Activated naive CD8-positive, alpha-beta T cell treated with anti-CD3 and anti-CD28 coated beads, Interleukin-2, amount 50 U/mL, for 16 hours (primary cell): ENCODE measurements around the gene SLX9.
"Not testable (repeated sequence)": the region's sequence is repeated elsewhere in the genome, so short reads cannot be mapped to it uniquely, and the experiment has no call there.

Source experiments
- DNase-seq: peaks from one replicate; pipeline ENCODE4 v3.0.0-alpha.2; 2020; ENCODE audit warnings: low read depth, low spot score

SLX9 gene

DNA sequence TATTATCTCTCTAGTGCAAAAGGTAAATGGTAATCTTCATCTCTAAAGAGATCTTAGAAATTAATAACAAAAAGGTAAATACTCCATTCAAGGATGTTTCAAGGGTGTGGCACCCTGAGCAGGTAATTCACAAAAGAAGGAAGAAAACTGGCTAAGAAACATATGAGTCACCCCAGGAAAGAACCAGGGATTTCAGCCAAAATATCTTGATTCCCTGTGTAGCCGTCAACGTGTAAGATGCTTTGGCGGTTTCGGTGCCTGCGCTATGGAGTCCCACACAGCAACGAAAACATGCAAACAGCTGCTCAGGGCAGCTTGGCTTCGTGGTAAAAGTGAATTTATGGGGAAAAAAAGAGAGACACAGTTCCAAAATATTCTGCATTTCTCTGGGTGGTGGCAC lies 22.9 kb upstream of the SLX9 start:
- DNase-seq, result no peak

DNA sequence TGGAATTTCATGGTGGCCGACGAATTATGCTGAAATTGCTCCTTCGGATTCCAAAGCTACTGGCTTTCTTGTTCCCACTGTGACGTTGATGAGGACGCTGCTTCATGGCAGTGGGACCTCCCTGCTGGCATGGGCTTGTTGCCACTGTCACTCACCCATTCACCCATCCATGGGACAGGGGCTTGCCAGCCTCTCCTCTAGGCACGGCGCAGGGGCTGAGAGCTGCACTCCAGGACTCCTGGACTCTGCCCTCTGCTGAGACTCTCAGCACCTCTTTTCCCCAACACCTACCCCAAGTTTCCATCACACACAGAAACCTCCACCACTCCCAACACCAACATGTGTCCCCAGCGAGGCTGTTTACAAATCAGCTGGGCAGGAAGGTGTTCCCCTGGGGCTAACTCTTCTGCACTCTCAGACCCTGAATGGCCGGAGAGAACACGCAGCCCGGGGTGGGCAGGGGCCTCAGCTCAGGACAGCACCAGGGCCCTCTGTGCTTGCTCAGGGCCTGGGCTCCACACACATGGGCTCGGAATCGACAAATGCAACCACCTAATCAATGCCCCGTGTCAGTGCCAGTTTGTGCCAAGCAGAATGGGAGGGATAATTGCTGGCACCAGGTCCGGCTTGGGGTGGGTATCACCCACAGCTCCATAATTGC lies 22.3 kb upstream of the SLX9 start:
- no peak for DNase-seq

DNA sequence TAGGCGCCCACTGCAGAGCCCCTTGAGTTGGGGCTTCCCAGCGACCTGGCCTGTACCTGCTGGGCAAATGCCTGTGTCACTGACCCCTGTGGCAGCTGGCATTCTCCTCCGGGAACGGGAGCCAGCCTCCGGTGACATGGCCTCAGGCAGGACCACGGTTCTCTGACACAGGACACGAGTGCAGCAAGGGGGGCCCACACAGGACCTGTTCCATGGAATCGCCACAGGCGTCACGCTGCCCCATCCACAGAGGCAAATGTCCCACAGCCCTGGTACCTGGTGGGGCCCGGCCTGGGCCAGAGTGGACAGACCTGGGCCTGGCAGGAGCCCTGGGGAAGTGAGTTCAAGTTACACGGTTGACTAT lies 21.7 kb upstream of the SLX9 start:
- DNase-seq, result no peak

- DNase-seq, result no peak
These were observed 21.2 kb upstream of the SLX9 start for GRCh38 chr21:44918581-44919033.

DNA sequence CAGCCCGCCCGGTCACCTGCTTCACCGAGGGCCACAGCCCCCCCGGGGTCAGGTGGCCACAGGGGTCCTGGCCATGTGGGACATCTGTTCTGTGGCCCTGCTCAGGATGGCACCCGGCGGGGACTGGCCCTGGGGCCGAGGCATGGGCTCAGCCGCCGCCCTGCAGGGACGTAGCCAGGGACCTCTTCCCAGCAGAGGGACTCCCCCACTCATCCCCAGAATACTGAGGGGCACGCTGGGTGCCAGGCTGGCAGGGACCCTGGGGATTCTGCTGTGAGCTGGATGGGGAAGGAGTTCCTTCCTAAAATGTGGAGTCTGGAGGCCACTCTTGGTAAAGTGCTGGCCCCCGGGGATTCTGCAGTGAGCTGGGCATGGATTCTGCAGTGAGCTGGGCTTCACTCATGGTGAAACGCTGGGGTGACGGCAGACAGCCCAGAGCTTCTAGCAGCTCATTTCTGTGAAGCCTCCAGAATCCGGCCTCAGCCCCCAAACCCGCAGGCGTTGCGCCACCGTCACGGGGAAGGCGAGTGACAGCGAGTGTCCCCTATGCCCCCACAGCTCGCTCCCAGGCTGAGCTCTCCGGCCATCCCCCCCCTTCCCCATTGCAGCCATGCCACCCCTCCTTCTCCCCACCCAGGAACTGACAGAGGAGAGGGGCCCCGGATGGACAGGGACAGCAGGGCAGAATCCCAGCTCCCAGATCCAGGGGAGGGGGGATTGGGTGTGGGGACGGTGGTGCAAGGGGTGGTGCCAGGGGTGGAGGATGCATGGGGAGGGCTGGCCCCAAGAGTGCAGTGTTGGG lies 20.5 kb upstream of the SLX9 start:
- no peak for DNase-seq

- no peak for DNase-seq
These were observed 19.7 kb upstream of the SLX9 start for GRCh38 chr21:44919913-44920693.

GRCh38 chr21:44920694-44921604 lies 18.9 kb upstream of the SLX9 start, which contains the start of gene ITGB2:
Gene ITGB2, minus strand, starts transcription at chr21:44920899. Its CDS starts 10,117 bp downstream, at chr21:44910782.
- no peak for DNase-seq

GRCh38 chr21:44921928-44922327 lies 17.9 kb upstream of the SLX9 start:
- DNase-seq, result no peak

DNA sequence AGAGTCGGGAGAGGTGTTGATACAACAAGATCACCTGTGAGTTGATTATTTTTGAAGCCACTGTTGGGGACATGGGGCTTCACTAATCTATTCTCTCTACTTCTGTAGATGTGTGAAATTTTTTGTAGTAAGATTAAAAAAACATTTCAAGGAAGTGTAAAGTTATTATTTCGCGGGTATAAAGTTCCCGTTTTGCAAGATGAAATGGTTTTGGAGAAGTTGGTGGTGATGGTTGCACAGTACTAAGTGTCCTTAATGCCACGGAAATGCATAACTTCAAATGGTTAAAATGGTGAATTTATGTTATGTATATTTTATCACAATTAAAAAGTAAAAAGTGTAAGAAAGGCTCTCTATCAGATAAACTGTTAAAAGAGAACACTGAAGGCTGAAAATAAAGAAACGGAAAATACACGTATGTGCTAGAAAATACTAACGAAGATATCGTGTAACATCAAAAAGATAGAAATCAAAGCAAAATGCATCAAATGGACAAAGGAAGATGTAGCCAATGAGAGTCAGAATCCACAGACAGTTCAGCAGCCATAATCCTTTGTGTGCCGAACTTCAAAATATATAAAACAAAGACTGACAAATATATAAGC lies 16.2 kb upstream of the SLX9 start:
- no peak for DNase-seq

DNA sequence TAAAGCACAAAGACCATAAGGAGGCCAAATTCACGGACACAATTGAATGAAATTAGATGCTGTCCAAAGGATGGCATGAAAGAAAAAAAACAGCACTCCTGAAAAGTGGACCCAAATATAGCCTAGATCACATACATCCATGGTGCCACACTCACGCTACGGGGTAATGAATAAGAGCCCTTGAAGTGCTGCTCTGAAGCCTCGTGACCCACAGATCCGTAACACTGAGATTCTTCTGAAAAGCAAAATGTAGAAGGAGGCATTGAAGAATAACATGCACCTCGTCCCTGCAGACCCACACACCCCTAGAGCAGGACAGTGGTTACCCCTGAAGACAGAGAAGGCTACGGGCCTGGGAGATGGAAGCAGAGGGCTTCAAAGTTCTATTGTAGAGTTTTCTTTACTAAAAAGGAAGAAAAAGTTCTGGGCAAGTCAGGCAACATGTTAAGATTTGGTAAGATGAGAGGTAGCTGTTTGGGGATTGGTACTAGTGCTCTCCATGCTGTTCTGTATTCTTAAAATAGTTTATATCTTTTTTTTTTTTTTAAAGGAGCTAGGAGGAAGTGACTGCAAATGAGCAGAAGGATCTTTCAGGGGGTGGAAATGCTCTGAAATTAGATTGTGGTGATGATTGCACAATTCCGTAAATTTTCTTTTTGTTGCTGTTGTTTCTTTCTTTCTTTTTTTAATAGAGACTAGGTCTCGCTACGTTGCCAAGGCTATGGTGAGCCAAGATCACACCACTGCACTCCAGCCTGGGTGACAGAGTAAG lies 15.0 kb upstream of the SLX9 start:
- no peak for DNase-seq

DNA sequence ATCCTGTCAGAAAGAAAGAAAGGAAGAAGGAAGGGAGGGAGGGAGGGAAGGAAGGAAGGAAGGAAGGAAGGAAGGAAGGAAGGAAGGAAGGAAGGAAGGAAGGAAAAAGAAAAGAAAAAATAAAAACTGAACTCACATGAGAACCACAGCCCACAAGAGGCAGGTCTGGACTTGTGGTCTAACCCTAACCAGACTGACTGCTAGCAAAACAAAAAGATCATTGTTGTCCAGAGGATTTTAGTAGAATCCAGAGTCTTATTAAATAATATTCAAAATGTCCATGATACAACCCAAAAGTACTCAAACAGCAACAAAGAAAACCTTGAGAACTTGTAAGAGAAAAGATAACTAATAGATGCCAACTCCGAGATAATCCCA lies 14.5 kb upstream of the SLX9 start:
- DNase-seq, result no peak

GRCh38 chr21:44926331-44927101 lies 13.3 kb upstream of the SLX9 start:
- DNase-seq, result no peak

GRCh38 chr21:44927259-44927586 lies 12.6 kb upstream of the SLX9 start:
- no peak for DNase-seq

GRCh38 chr21:44927587-44928461 lies 12.0 kb upstream of the SLX9 start:
- peak; percentile 89 for DNase-seq

GRCh38 chr21:44928500-44929241 lies 11.2 kb upstream of the SLX9 start:
- DNase-seq, result not testable (repeated sequence)

DNA sequence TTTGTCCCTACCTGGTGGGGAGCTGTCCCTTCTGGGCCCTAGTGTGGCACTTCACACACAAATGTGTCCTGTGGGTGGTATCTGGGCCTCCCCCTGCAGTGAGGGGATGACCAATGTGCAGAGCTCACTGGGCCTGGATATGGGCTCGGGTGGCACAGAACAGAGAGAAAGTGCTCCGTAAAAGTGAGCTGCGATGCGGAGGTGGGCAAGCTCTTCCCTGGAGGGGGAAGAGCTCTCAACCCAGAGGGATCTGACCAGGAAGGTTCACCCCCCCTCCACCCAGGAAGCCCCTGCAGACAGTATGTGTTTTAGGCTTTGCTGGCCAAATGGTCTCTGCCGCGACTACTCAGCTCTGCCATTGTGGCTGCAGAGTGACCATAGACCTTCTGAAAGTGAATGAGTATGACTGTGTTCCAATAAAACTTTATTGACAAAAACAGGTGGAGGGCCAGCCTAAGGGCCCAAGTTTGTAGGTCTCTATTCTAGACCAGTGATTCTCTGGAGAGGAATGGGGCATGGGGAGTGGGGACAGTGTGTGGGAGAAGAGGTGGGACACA lies 10.5 kb upstream of the SLX9 start:
- DNase-seq, result no peak

- no peak for DNase-seq
These were observed 9.9 kb upstream of the SLX9 start for GRCh38 chr21:44929799-44930542.
